Measurements from ENCODE around the gene DUSP6. TPM values are rescaled to one million over a fixed set of nuclear protein-coding genes. Genes with fewer than 3 reads are reported as not detected.

Gene DUSP6
- total and polyA plus RNA-seq, 9 of the 15 experiments (the other 6 are each of a cell fraction or from before 2014, with no cell fraction given), result 0.04 to 0.60 (median 0.08) TPM; not detected in 2

DNA sequence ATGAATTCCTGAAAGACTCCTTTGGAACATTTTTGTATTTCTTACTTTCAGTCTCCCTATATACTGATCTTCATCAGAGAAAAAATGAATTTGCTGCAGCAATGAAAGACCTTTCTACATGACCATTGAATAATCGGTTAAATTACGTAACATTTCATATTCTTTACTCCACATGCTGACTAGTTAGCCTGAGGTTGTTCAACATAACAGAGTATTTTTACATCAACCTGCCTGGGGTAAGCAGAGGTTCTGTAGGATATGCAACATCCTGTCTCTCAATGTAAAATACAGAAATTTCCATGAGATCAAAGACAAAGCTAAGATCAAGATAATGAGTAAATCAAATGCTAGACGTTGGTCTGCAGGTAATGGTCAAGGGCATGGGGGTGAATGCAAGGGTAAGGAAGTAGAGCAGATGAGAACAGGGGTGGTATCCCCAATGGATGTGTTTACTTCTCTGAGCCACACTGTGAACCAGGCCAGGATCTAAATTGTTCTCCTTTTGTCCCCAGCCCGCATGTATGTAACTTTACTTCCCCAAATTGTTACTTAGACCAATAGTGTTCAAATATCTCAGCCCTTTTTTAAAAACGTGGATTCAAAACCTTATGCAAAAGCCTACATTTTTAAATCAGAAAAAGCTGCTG is 45.4 kb downstream of the DUSP6 start:
- FAIRE-seq (no peak), DNase-seq (ENCODE audit: extremely low read depth in 1 of 4, low spot score in 3 of 4) (no peak), ATAC-seq (no peak)
- no peak overlapping the region for H3K4me3 ChIP-seq
- WGBS (ENCODE audit: insufficient coverage, low coverage, missing lambda C conversion rate), result 6% methylated on average over 5 of the region's 5 CpGs
- H3K27ac ChIP-seq (ENCODE audit: extremely low read depth, low read depth, low read length), result no peak overlapping the region
- intact Hi-C loops (cut with micrococcal nuclease), result no loop called here
- H3K4me2 ChIP-seq (ENCODE audit: insufficient read depth, low read length), result no peak overlapping the region
- no peaks in the 10 kb centered on the region for H3K4me1 ChIP-seq (replicated peaks in 1 of 2; ENCODE audit: control insufficient read depth in 2 of 2, insufficient read depth in 2 of 2, low read length in 2 of 2)
- no peak overlapping the region for H3K9ac ChIP-seq (ENCODE audit: insufficient read depth in 1 of 2, low read depth in 2 of 2, low read length in 2 of 2)
- no peaks in the 10 kb centered on the region for H3K36me3 ChIP-seq (ENCODE audit: control insufficient read depth, insufficient read depth, low read length)
- no peak for TF ChIP-seq POLR2B (IDR thresholded peaks at IDR 0.05; ENCODE audit: low read depth, partially characterized antibody)
- TF ChIP-seq CEBPG (CRISPR knock-in tag; IDR thresholded peaks at IDR 0.05), result no peak
- TF ChIP-seq CEBPG (tag; conservative IDR thresholded peaks at IDR 0.05 in 1 of 2, IDR thresholded peaks at IDR 0.05 in 1 of 2), result peak; percentile 40 to 55; a peak in 2 of 4 replicates
- TF ChIP-seq CEBPB (tag; IDR thresholded peaks at IDR 0.05), result peak; percentile 51
- no peak for TF ChIP-seq ZNF24 (IDR thresholded peaks at IDR 0.05)
- H3K9me3 ChIP-seq (replicated peaks; ENCODE audit: control insufficient read depth, insufficient read depth, low read depth, low read length), result no peaks in the 10 kb centered on the region
- ChIA-PET CTCF (ENCODE audit: low intra/inter-chr PET ratio) (no interaction called here), POLR2A (no interaction called here)
- no peaks in the 10 kb centered on the region for H3K9me1 ChIP-seq (ENCODE audit: control insufficient read depth, insufficient read depth, low read length)
- no peak overlapping the region for H2AFZ ChIP-seq (ENCODE audit: low read depth, low read length)
- in situ Hi-C loops (cut with MboI), result no loop called here
- no peaks in the 10 kb centered on the region for H3K79me2 ChIP-seq (ENCODE audit: control insufficient read depth, insufficient read depth, low read length)
- BruUV-seq (replicated peaks), result no TSS peak
- H4K20me1 ChIP-seq (replicated peaks; ENCODE audit: control insufficient read depth, insufficient read depth, low read length), result no peaks in the 10 kb centered on the region
- H3K27me3 ChIP-seq (ENCODE audit: control insufficient read depth in 2 of 2, insufficient read depth in 2 of 2, low read length in 2 of 2), result no peaks in the 10 kb centered on the region

DNA sequence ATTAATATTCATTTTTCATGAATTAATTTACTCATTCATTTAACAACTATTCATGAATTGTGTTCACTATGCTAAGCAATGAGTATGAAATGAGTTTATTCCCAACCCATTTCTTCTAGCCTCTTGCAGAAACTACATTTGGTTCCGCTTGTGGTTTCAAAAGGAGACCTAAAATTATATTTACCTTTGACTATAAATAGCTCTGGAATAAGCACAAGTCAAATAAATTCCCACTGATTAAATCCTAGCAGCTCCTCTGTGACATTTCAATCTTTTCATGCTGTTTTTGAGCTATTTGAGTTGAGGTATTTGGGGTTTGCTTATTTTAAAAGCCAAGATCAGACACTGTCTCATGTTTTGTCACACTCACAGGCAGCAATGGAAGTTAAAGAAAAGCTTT is 46.9 kb downstream of the DUSP6 start:
- Histone ChIP-seq H3K36me3 (ENCODE audit: control insufficient read depth, insufficient read depth, low read length) (no peaks in the 10 kb centered on the region), H3K9ac (ENCODE audit: insufficient read depth in 1 of 2, low read depth in 2 of 2, low read length in 2 of 2) (no peak overlapping the region), H3K4me3 (no peak overlapping the region), H3K27ac (ENCODE audit: extremely low read depth, low read depth, low read length) (no peak overlapping the region), H3K79me2 (ENCODE audit: control insufficient read depth, insufficient read depth, low read length) (no peaks in the 10 kb centered on the region), H4K20me1 (replicated peaks; ENCODE audit: control insufficient read depth, insufficient read depth, low read length) (no peaks in the 10 kb centered on the region), H3K4me2 (ENCODE audit: insufficient read depth, low read length) (no peak overlapping the region), H3K9me3 (replicated peaks; ENCODE audit: control insufficient read depth, insufficient read depth, low read depth, low read length) (no peaks in the 10 kb centered on the region), H3K27me3 (ENCODE audit: control insufficient read depth in 2 of 2, insufficient read depth in 2 of 2, low read length in 2 of 2) (no peaks in the 10 kb centered on the region), H3K9me1 (ENCODE audit: control insufficient read depth, insufficient read depth, low read length) (no peaks in the 10 kb centered on the region), H3K4me1 (replicated peaks in 1 of 2; ENCODE audit: control insufficient read depth in 2 of 2, insufficient read depth in 2 of 2, low read length in 2 of 2) (no peaks in the 10 kb centered on the region), H2AFZ (ENCODE audit: low read depth, low read length) (no peak overlapping the region)
- FAIRE-seq (no peak), ATAC-seq (no peak), DNase-seq (ENCODE audit: extremely low read depth in 1 of 4, low spot score in 3 of 4) (no peak)
- WGBS (ENCODE audit: insufficient coverage, low coverage, missing lambda C conversion rate), result 9% methylated on average over 1 of the region's 1 CpG
- no TSS peak for BruUV-seq (replicated peaks)
- ChIA-PET CTCF (ENCODE audit: low intra/inter-chr PET ratio) (no interaction called here), POLR2A (interaction anchor here (1.0 kb wide), 1 partner anchor 9 kb away, joined by 3 read pairs; no protein-coding TSS in a partner anchor)
- TF ChIP-seq EWSR1 (IDR thresholded peaks at IDR 0.05; ENCODE audit: borderline replicate concordance, low read depth, partially characterized antibody) (no peak), CHD1 (IDR thresholded peaks at IDR 0.05; ENCODE audit: low read length) (no peak), HEY1 (CRISPR knock-in tag; IDR thresholded peaks at IDR 0.05; ENCODE audit: borderline replicate concordance) (no peak), PTTG1 (tag; IDR thresholded peaks at IDR 0.05; ENCODE audit: low read depth) (no peak), ZNF780A (CRISPR knock-in tag; IDR thresholded peaks at IDR 0.05) (no peak), ESRRA (IDR thresholded peaks at IDR 0.05; ENCODE audit: borderline replicate concordance, low read depth) (no peak)
- in situ Hi-C loops (cut with MboI), result no loop called here
- intact Hi-C loops (cut with micrococcal nuclease), result no loop called here

Data from K562 (cell line).